Endothelial cell of umbilical vein (primary cell): ENCODE data around the gene GALR3. TPM values are rescaled to one million over a fixed set of nuclear protein-coding genes. Genes with fewer than 3 reads are reported as not detected.

ENCODE experiments used
- BruUV-seq: library from RNA; stranded (reverse); fragments of 400-500 nt; replicated peaks from 2 replicates; lab custom pipeline; 2021; lab: Mats Ljungman, UMichigan
- CTCF ChIA-PET: fragments of 300-600, 350-600 bp; sonication (Branson Sonifier 250); formaldehyde crosslinking; loops from one replicate; lab custom pipeline; 2021; ENCODE audit warnings: antibody characterized with exemption, inconsistent platforms; lab: Charles Lee
- POLR2A ChIA-PET: fragments of 300-600, 350-600 bp; sonication (Branson Sonifier 250); formaldehyde crosslinking; loops from one replicate; lab custom pipeline; 2021; ENCODE audit warnings: antibody characterized with exemption, inconsistent platforms; lab: Charles Lee
- DNase-seq: peaks from one replicate; pipeline ENCODE4 v3.0.0-alpha.2; 2011; ENCODE audit warnings: low read depth, low spot score
- FAIRE-seq: peaks from 2 replicates; lab custom pipeline; 2011; peaks lifted over from hg19 to GRCh38; lab: Jason Lieb, UNC
- H2AFZ ChIP-seq: 2 replicates; pipeline ENCODE4 v1.6.0; 2012; ENCODE audit warnings: low read depth, low read length, control low read depth, inconsistent platforms
- H3K27ac ChIP-seq: 2 replicates; pipeline ENCODE4 v1.5.1; 2011; ENCODE audit warnings: low read depth, mild to moderate bottlenecking, control low read depth, low read length, moderate library complexity; ENCODE audit not compliant: insufficient read depth
- H3K27me3 ChIP-seq, 2 experiments: 2 replicates each; pipeline versions ENCODE4 v1.6.0 to v1.6.1; 2011; ENCODE audit warnings: low read length in 2 of 2, mixed read lengths in 1 of 2; ENCODE audit not compliant: control insufficient read depth in 2 of 2, insufficient read depth in 2 of 2
- H3K36me3 ChIP-seq, 2 experiments: 2 replicates in 1 of 2; 3 replicates in 1 of 2; pipeline ENCODE4 v1.5.1; 2011; ENCODE audit warnings: low read length in 2 of 2, mild to moderate bottlenecking in 1 of 2, moderate library complexity in 1 of 2; ENCODE audit not compliant: control insufficient read depth in 2 of 2, insufficient read depth in 2 of 2; ENCODE audit errors: extremely low read depth in 1 of 2
- H3K4me1 ChIP-seq: 3 replicates; pipeline ENCODE4 v1.5.1; 2011; ENCODE audit warnings: mild to moderate bottlenecking, low read length; ENCODE audit not compliant: control insufficient read depth, insufficient read depth; ENCODE audit errors: extremely low read depth
- H3K4me2 ChIP-seq: 2 replicates; pipeline ENCODE4 v1.6.1; 2011; ENCODE audit warnings: low read length, control low read depth, mixed read lengths; ENCODE audit not compliant: insufficient read depth
- H3K4me3 ChIP-seq, 3 experiments: fragments of 200-600 bp in 1 of 3; sonication (generic), shearing (Covaris generic) in 1 of 3; replicated peaks in 1 of 3; 2 replicates each; pipeline ENCODE4 v1.5.1; 2011 to 2016; ENCODE audit warnings: control low read depth in 3 of 3, low read length in 3 of 3, mild to moderate bottlenecking in 2 of 3, inconsistent platforms in 1 of 3, low read depth in 1 of 3, moderate library complexity in 1 of 3; ENCODE audit not compliant: insufficient read depth in 1 of 3
- H3K79me2 ChIP-seq: 2 replicates; pipeline ENCODE4 v1.6.0; 2012; ENCODE audit warnings: low read length, inconsistent platforms; ENCODE audit not compliant: control insufficient read depth, insufficient read depth
- H3K9ac ChIP-seq: replicated peaks from 2 replicates; pipeline ENCODE3; 2011; ENCODE audit warnings: low read length, control low read depth; ENCODE audit not compliant: insufficient read depth; ENCODE audit errors: extremely low read depth
- H3K9me1 ChIP-seq: replicated peaks from 3 replicates; pipeline ENCODE4 v1.6.0; 2011; ENCODE audit warnings: mild to moderate bottlenecking, low read length; ENCODE audit not compliant: control insufficient read depth, insufficient read depth; ENCODE audit errors: extremely low read depth
- H3K9me3 ChIP-seq: replicated peaks from 2 replicates; pipeline ENCODE4 v1.5.1; 2012; ENCODE audit warnings: low read length, inconsistent platforms; ENCODE audit not compliant: control insufficient read depth, insufficient read depth
- H4K20me1 ChIP-seq: replicated peaks from 2 replicates; pipeline ENCODE3; 2011; ENCODE audit warnings: mild to moderate bottlenecking, low read length; ENCODE audit not compliant: control insufficient read depth, insufficient read depth; ENCODE audit errors: extremely low read depth
- CTCF ChIP-seq, 2 donors: IDR thresholded peaks; 1 replicate in 1 of 2; 2 replicates in 1 of 2; pipeline ENCODE4 v1.5.1; 2011; ENCODE audit warnings: low read length in 2 of 2, mild to moderate bottlenecking in 2 of 2, moderate library complexity in 2 of 2, control low read depth in 1 of 2, inconsistent platforms in 1 of 2, low read depth in 1 of 2; ENCODE audit not compliant: insufficient read depth in 1 of 2; ENCODE audit errors: extremely low read depth in 1 of 2
- EZH2 ChIP-seq: IDR thresholded peaks from 2 replicates; pipeline ENCODE4 v1.6.1; 2012; ENCODE audit warnings: borderline replicate concordance, low read depth, mild to moderate bottlenecking, moderate library complexity, low read length, inconsistent platforms; ENCODE audit not compliant: severe bottlenecking
- GATA2 ChIP-seq: IDR thresholded peaks from 2 replicates; pipeline ENCODE4 v1.7.0; 2011; ENCODE audit warnings: low read depth, mild to moderate bottlenecking, moderate library complexity, mixed read lengths, low read length; ENCODE audit not compliant: insufficient read length, insufficient read depth
- MYC ChIP-seq: IDR thresholded peaks from one replicate; pipeline ENCODE4 v1.6.1; 2011; ENCODE audit warnings: mild to moderate bottlenecking, low read depth, low read length
- POLR2A ChIP-seq: IDR thresholded peaks from 2 replicates; pipeline ENCODE4 v1.6.1; 2012; ENCODE audit warnings: low read depth, mild to moderate bottlenecking, control low read depth, low read length
- dilution Hi-C: fragments of 300-500 bp; cut with MboI; formaldehyde crosslinking; loops from one replicate; pipeline ENCODE4 v1.15.0; 2019; ENCODE audit warnings: low sequenced_read_pairs; ENCODE audit not compliant: extremely low pct_ligation_motif_present
- intact Hi-C: fragments of 100-400 bp; cut with micrococcal nuclease; formaldehyde crosslinking; loops from one replicate; pipeline ENCODE4 v1.10.0; 2022
- polyA plus RNA-seq, 4 experiments: library from polyadenylated mRNA; depleted of rRNA in 3 of 4; stranded (reverse) in 3 of 4; unstranded in 1 of 4; fragments of >200 nt; gene quantifications; 2 replicates each; pipeline versions ENCODE4 v1.2.1 to v1.2.3, GENCODE V29; 2011 to 2012; ENCODE audit warnings: missing spikeins in 1 of 4
- total RNA-seq: library from RNA; stranded (reverse); gene quantifications from 2 replicates; pipeline ENCODE4 v1.2.3, GENCODE V29; 2021
- TF ChIP-seq, protein P1 (sequence below): IDR thresholded peaks from 2 replicates; pipeline ENCODE4 v1.6.1; 2011; ENCODE audit not compliant: insufficient read depth, insufficient read length

GALR3 gene
- total and polyA plus RNA-seq, 2 donors (not counting 3 experiments of a cell fraction or from before 2014, with no cell fraction given), result not detected

GRCh38 chr22:37781434-37782059, 41.6 kb upstream of the GALR3 start:
- DNase-seq, result no peak
- dilution Hi-C loops, result no loop called here
- Histone ChIP-seq H3K9ac (no peak overlapping the region), H3K36me3 (no peaks in the 10 kb centered on the region), H3K4me2 (no peak overlapping the region), H3K79me2 (no peaks in the 10 kb centered on the region), H3K4me1 (peaks cover 15% of the 10 kb centered on the region), H3K9me1 (no peaks in the 10 kb centered on the region), H2AFZ (no peak overlapping the region), H3K27ac (no peak overlapping the region), H3K27me3 (no peaks in the 10 kb centered on the region), H3K4me3 (no peak overlapping the region), H3K9me3 (no peaks in the 10 kb centered on the region), H4K20me1 (no peaks in the 10 kb centered on the region)
- intact Hi-C loops, result no loop called here
- FAIRE-seq, result no peak
- TF ChIP-seq MYC, result no peak
- no peak for TF ChIP-seq POLR2A
- no peak for TF ChIP-seq EZH2
- no peak for TF ChIP-seq GATA2
- TF ChIP-seq, protein P1, sequence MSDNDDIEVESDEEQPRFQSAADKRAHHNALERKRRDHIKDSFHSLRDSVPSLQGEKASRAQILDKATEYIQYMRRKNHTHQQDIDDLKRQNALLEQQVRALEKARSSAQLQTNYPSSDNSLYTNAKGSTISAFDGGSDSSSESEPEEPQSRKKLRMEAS, result no peak
- peak; percentile 21 to 41 for TF ChIP-seq CTCF (IDR thresholded peaks at IDR 0.05; ENCODE audit: extremely low read depth in 1 of 2, insufficient read depth in 1 of 2, low read depth in 1 of 2, low read length in 2 of 2)
- no TSS peak for BruUV-seq
- ChIA-PET CTCF (interaction anchor here (0.6 to 2.4 kb wide), 24 partner anchors 8 to 243 kb away, joined by 3 to 12 read pairs (median 4); partner anchors contain the start of genes GCAT, PDXP and TRIOBP), POLR2A (interaction anchor here (0.6 kb wide), 1 partner anchor 129 kb away, joined by 3 read pairs; no protein-coding TSS in a partner anchor)
